ENCODE results near the gene SH3RF3.

SH3RF3 gene

GRCh38 chr2:109427661-109428091 lies 298.7 kb downstream of the SH3RF3 start:
- DNase-seq (ENCODE audit: low read depth in 1 of 2, low spot score in 1 of 2): no peak

- no peak for DNase-seq (ENCODE audit: low read depth in 1 of 2, low spot score in 1 of 2)
Measured at GRCh38 chr2:109428281-109428680, 299.3 kb downstream of the SH3RF3 start.

- DNase-seq (ENCODE audit: low read depth in 1 of 2, low spot score in 1 of 2): no peak
Measured at GRCh38 chr2:109428841-109429566, 300.0 kb downstream of the SH3RF3 start.

GRCh38 chr2:109429567-109430328 lies 300.7 kb downstream of the SH3RF3 start:
- DNase-seq (ENCODE audit: low read depth in 1 of 2, low spot score in 1 of 2): no peak

- no peak for DNase-seq (ENCODE audit: low read depth in 1 of 2, low spot score in 1 of 2)
Measured at GRCh38 chr2:109430329-109430636, 301.3 kb downstream of the SH3RF3 start.

- DNase-seq (ENCODE audit: low read depth in 1 of 2, low spot score in 1 of 2): no peak
Measured at GRCh38 chr2:109432421-109432820, 303.4 kb downstream of the SH3RF3 start.

GRCh38 chr2:109433486-109433885 lies 304.5 kb downstream of the SH3RF3 start:
- no peak for DNase-seq (ENCODE audit: low read depth in 1 of 2, low spot score in 1 of 2)

GRCh38 chr2:109433926-109434325 lies 304.9 kb downstream of the SH3RF3 start:
- no peak for DNase-seq (ENCODE audit: low read depth in 1 of 2, low spot score in 1 of 2)

- DNase-seq (ENCODE audit: low read depth in 1 of 2, low spot score in 1 of 2): no peak
Measured at GRCh38 chr2:109434351-109434750, 305.3 kb downstream of the SH3RF3 start.

- no peak for DNase-seq (ENCODE audit: low read depth in 1 of 2, low spot score in 1 of 2)
Measured at GRCh38 chr2:109435066-109435690, 306.2 kb downstream of the SH3RF3 start.

- DNase-seq (ENCODE audit: low read depth in 1 of 2, low spot score in 1 of 2): no peak
Measured at GRCh38 chr2:109435901-109436598, 307.0 kb downstream of the SH3RF3 start.

- no peak for DNase-seq (ENCODE audit: low read depth in 1 of 2, low spot score in 1 of 2)
Measured at GRCh38 chr2:109436610-109437225, 307.7 kb downstream of the SH3RF3 start.

GRCh38 chr2:109437325-109438090 lies 308.5 kb downstream of the SH3RF3 start:
- no peak for DNase-seq (ENCODE audit: low read depth in 1 of 2, low spot score in 1 of 2)

GRCh38 chr2:109438146-109438545 lies 309.1 kb downstream of the SH3RF3 start:
- DNase-seq (ENCODE audit: low read depth in 1 of 2, low spot score in 1 of 2): no peak

- DNase-seq (ENCODE audit: low read depth in 1 of 2, low spot score in 1 of 2): no peak
Measured at GRCh38 chr2:109438773-109439389, 309.9 kb downstream of the SH3RF3 start.

- DNase-seq (ENCODE audit: low read depth in 1 of 2, low spot score in 1 of 2): no peak
Measured at GRCh38 chr2:109439390-109439786, 310.4 kb downstream of the SH3RF3 start.

- DNase-seq (ENCODE audit: low read depth in 1 of 2, low spot score in 1 of 2): no peak
Measured at GRCh38 chr2:109439986-109440385, 311.0 kb downstream of the SH3RF3 start.

GRCh38 chr2:109440499-109441156 lies 311.6 kb downstream of the SH3RF3 start:
- no peak for DNase-seq (ENCODE audit: low read depth in 1 of 2, low spot score in 1 of 2)

GRCh38 chr2:109442715-109443319 lies 313.8 kb downstream of the SH3RF3 start:
- DNase-seq (ENCODE audit: low read depth in 1 of 2, low spot score in 1 of 2): no peak

All from activated CD4-positive, alpha-beta T cell treated with anti-CD3 and anti-CD28 coated beads, Interleukin-2, amount 50 U/mL, for 24 hours (primary cell).